GM21360 (cell line): ENCODE measurements around the gene ZNF28.
"Not testable (repeated sequence)": the region's sequence is repeated elsewhere in the genome, so short reads cannot be mapped to it uniquely, and the experiment has no call there.

Experiments
- ATAC-seq: cut with Tn5 transposase; IDR thresholded peaks from one replicate; pipeline ENCODE4 v1.9.1; 2021; ENCODE audit warnings: mild to moderate bottlenecking, moderate library complexity; ENCODE audit not compliant: unreplicated experiment

The ZNF28 gene

GRCh38 chr19:52821204-52821960 is at the start of gene ZNF28:
Gene ZNF28 (minus strand): TSS chr19:52821633. CDS start chr19:52817958, 3,675 bp downstream.
- peak; percentile 86 for ATAC-seq

GRCh38 chr19:52868031-52868430 is 46.6 kb upstream of the ZNF28 start:
- not testable (repeated sequence) for ATAC-seq

DNA sequence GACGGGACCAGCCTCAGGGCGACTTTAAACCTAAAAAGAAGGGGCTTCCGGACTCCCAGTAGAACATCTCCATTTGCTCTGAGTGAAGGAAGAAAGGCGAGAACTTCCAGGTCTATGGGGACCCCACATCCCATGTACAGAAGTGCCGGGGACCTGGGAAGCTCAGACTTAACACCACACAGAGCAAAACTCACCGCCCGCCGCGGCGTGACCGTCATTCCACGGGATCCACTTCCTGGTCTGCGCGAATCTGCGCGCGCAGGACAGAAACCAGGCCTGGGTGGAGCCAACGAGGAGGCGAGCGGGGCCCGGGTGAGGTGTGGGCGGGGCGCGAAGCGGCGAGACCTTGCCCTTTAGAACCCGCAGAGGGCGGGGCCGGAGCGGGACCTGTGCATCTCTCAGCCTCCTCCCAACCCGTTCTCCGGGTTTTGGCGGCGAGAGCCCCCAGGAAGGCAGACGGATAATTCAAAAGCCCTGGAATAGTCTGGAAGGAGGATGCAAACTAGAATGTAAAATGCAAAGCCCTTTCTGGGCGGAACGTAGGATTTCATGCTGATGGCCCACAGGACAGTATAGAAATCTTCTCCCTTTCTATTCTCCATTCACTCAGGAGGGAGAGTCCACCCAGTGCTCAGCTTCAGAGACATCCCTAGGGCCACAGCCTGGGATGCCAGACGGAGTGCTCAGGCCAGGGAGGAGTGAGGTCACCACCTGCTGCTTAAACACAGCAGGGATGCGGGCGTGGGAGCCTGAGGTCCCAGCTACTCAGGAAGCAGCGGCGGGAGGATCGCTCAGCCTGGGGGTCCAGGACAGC is 36.2 kb upstream of the ZNF28 start, which contains the start of gene ZNF468:
Gene ZNF468, minus strand, starts transcription at position 242 of the 814 bp plus-strand sequence. CDS start 3,347 bp downstream, outside the sequence.
- ATAC-seq: peak; percentile 95

DNA sequence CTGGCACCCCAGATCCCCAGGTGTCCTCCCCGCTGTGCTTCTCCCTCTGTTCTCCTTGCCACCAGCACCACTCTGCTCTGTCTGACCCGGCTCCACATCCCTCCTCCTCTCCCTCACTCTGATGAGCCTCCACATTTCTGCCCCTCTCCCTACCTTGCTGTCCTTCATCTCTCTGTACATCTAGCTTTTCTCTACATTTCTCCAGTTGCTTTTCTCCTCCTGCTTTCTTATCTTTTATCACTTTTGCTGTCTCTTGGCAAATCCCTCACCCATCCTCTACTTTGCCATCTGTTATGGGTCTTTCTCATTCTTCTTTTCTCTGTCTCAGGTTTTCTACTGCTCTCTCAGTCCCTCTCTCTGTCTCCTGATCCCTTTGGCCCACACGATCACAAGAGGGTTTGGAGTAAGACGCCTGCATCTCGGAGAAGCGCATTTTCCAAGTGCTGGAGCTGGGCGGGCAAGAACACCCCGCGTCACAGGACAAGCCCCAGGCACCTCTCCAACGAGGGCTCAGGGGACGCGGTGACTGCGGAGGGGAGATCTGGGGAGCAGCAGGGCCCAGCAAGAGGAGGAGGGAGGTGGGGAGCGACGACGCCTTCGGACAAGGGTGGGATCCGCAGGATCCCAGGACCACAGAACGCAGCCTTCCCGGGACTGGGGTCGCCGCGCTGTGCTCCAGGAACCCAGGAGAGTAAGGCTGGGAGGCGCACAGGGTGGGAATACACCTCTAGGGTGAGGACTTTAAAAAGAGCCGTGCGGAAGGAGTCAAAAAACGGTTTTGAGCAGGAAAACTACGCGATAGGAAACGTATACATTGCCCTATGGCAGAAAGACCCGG is 35.3 kb upstream of the ZNF28 start:
- peak; percentile 16 for ATAC-seq

GRCh38 chr19:52847352-52847751 is 25.9 kb upstream of the ZNF28 start:
- not testable (repeated sequence) for ATAC-seq

GRCh38 chr19:52840825-52841465 is 19.5 kb upstream of the ZNF28 start:
- not testable (repeated sequence) for ATAC-seq

DNA sequence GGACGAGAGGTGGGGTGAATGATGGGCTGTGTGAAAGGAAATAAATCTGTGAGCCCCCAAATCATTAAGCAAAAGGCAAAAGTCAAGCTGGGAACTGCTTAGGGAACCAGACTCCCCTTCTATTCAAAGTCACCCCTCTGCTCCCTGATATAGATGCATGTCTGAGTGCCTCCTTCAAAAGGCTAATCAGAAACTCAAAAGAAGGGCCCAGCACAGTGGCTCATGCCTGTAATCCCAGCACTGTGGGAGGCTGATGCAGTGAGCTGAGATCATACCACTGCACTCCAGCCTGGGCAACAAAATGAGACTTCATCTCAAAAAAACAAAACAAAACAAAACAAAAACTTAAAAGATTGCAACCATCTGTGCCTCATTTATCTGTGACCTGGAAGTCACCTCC is 12.9 kb upstream of the ZNF28 start:
- not testable (repeated sequence) for ATAC-seq

GRCh38 chr19:52833541-52833940 is 12.1 kb upstream of the ZNF28 start:
- not testable (repeated sequence) for ATAC-seq

DNA sequence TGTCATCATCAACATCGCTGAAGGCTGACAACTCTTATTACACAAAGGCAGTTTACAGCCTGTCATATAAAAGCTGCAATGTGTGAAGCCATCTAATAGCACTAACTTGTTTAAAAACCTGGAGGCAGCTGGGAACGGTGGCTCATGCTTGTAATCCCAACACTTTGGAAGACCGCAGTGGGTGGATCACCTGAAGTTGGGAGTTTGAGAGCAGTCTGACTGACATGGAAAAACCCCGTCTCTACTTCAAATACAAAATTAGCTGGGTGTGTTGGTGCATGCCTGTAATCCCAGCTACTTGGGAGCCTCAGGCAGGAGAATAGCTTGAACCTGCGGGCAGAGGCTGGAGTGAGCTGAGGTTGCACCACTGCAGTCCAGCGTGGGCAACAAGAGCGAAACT is 8.4 kb upstream of the ZNF28 start:
- not testable (repeated sequence) for ATAC-seq

DNA sequence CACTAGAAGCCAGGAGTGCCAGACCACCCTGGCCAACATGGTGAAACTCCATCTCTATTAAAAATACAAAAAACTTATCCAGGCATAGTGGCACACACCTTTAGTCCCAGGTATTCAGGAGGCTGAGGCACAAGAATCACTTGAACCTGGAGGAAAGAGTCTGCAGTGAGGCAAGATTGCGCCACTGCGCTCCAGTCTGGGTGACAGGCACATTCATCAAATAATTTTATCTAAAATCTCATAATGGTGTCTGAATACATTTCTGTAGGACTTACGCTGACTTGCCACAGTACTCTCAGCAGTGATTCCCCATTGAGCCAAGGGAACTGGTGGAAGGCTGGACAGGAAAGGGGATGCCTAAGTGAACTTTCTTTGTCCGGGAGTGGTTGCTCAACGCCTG is 4.3 kb upstream of the ZNF28 start:
- ATAC-seq: no peak

DNA sequence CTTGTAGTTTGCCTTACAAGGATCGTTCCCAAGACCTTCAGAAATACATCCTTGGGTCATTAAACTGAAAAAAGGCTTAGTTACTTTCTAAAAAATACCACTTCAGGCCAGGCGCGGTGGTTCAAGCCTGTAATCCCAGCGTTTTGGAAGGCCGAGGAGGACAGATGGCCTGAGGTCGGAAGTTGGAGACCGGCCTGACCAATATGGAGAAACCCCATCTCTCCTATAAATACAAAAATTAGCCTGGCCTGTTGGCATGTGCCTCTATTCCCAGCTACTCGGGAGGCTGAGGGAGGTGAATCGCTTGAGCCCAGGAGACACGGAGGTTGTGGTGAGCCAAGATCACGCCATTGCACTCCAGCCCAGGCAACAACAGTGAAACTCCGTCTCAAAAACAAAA is 2.2 kb upstream of the ZNF28 start:
- ATAC-seq: no peak

DNA sequence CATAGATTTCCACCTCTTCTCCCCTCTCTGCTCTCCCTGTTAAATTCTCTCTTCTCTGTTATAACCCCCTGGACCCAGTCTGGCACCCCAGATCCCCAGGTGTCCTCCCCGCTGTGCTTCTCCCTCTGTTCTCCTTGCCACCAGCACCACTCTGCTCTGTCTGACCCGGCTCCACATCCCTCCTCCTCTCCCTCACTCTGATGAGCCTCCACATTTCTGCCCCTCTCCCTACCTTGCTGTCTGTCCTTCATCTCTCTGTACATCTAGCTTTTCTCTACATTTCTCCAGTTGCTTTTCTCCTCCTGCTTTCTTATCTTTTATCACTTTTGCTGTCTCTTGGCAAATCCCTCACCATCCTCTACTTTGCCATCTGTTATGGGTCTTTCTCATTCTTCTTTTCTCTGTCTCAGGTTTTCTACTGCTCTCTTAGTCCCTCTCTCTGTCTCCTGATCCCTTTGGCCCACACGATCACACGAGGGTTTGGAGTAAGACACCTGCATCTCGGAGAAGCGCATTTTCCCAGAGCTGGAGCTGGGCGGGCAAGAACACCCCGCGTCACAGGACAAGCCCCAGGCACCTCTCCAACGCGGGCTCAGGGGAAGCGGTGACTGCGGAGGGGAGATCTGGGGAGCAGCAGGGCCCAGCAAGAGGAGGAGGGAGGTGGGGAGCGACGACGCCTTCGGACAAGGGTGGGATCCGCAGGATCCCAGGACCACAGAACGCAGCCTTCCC is 795 bp downstream of the ZNF28 start:
- ATAC-seq: peak; percentile 32

DNA sequence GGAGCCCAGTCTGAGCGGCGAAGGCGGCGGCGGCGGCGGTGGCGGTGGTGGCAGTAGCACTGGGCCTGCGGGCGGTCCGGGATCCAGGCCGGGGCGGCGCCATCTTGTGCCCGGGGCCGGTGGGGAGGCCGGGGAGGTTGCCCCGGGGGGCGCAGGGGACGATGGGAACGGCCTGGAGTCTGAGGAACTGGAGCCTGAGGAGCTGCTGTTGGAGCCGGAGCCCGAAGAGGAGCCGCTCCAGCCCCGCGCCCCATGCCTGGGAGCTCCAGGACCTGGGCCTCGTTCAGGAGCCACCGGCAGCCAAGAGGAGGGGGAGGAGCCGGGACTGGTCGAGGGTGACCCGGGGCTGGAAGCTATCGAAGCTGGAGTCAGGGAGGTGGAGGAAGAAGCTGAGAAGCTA is 11.6 kb downstream of the ZNF28 start:
- no peak for ATAC-seq

GRCh38 chr19:52799950-52800640 is 21.3 kb downstream of the ZNF28 start:
- not testable (repeated sequence) for ATAC-seq

DNA sequence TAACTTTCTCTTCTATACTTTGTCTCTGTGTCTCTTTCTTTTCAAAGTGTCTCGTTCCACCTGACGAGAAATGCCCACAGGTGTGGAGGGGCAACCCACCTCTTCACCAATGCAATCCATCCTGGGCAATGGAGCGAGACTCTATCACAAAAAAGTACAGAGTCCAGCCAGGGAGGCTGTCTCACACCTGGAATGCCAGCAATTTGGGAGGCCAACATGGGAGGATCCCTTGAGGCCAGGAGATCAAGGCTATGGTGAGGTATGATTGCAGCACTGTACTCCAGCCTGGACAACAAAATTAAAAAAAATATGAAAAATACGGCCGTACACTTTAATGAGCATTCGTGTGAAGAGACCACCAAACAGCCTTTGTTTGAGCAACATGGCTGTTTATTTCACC is 32.0 kb downstream of the ZNF28 start:
- ATAC-seq: no peak

DNA sequence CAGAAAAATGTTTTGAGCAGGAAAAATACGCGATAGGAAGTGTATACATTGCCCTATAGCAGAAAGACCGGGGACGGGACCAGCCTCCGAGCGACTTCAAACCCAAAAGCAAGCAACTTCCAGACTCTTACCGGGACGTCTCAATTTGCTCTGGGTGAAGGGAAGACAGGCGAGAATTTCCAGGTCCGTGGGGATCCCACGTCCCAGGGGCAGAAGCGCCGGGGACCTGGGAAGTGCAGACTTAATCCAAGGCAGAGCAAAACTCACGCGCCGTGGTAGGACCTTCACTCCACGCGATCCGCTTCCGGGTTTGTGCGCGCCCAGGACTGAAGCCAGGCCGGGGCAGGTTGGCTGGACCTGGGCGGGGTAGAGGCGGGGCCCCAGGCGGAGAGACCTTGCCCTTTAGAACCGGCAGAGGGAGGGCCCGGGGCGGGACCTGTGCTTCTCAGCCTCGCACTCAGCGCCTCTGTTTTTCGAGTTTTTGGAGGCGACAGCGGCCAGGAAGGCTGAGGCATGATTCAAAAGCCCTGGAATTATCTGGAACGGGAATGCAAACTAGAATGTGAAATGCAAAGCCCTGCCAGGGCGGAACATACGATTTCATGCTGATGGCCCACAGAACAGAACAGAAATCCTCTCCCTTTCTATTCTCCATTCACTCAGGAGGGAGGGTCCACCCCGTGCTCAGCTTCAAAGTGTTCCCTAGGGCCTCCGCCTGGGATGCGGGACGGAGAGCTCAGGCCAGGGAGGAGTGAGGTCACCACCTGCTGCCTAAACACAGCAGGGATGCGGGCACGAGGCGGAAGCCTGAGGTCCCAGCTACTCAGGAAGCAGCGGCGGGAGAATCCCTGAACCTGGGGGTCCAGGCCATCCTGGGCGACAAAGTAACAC is 34.7 kb downstream of the ZNF28 start, which contains the start of gene ZNF600:
Gene ZNF600, minus strand, starts transcription at position 328 of the 891 bp plus-strand sequence. CDS start 7,903 bp downstream, outside the sequence.
- ATAC-seq: peak; percentile 93

GRCh38 chr19:52786078-52786463 is 35.4 kb downstream of the ZNF28 start:
- peak; percentile 20 for ATAC-seq

- ATAC-seq: no peak
These were observed 35.9 kb downstream of the ZNF28 start for GRCh38 chr19:52785506-52785905.
